WTC11 (cell line): Measurements from ENCODE around the gene LPP. TPM values are rescaled to one million over a fixed set of nuclear protein-coding genes. Genes with fewer than 3 reads are reported as not detected.

Source experiments
- ATAC-seq: fragments of 200-7000 bp; cut with Tn5 transposase; 2 replicates; pipeline ENCODE4 v1.10.0; 2021; ENCODE audit warnings: mild to moderate bottlenecking, moderate library complexity
- CTCF ChIA-PET: fragments of 300-600 bp; sonication (Branson Sonifier 250); formaldehyde crosslinking; loops from one replicate; lab custom pipeline; 2021; ENCODE audit warnings: antibody characterized with exemption; lab: Charles Lee
- POLR2A ChIA-PET: fragments of 350-600 bp; sonication (Branson Sonifier 250); formaldehyde crosslinking; loops from one replicate; lab custom pipeline; 2021; ENCODE audit warnings: antibody characterized with exemption; lab: Charles Lee
- DNase-seq: peaks from one replicate; pipeline ENCODE4 v3.0.0; 2021; ENCODE audit warnings: low spot score
- H3K27ac Mint-ChIP-seq: 2 replicates; pipeline ENCODE4 v1.8.0; 2021; ENCODE audit warnings: mixed read lengths
- H3K27me3 Mint-ChIP-seq: 2 replicates; pipeline ENCODE4 v1.8.0; 2021; ENCODE audit warnings: low read depth, mild to moderate bottlenecking, moderate library complexity, mixed read lengths
- H3K36me3 Mint-ChIP-seq: 2 replicates; pipeline ENCODE4 v1.8.0; 2021; ENCODE audit warnings: mixed read lengths
- H3K4me1 Mint-ChIP-seq: 2 replicates; pipeline ENCODE4 v1.8.0; 2022; ENCODE audit warnings: mixed read lengths
- H3K4me3 Mint-ChIP-seq: 2 replicates; pipeline ENCODE4 v1.8.0; 2021; ENCODE audit warnings: mild to moderate bottlenecking, moderate library complexity, mixed read lengths
- H3K9me3 Mint-ChIP-seq: 2 replicates; pipeline ENCODE4 v1.8.0; 2021; ENCODE audit warnings: mixed read lengths
- ATF1 ChIP-seq: sonication (generic); formaldehyde crosslinking; IDR thresholded peaks from 2 replicates; pipeline ENCODE4 v1.8.1; 2023; ENCODE audit warnings: mild to moderate bottlenecking, moderate library complexity, missing genetic modification reagents
- ATF2 ChIP-seq: sonication (generic); formaldehyde crosslinking; IDR thresholded peaks from 2 replicates; pipeline ENCODE4 v1.8.1; 2022; ENCODE audit warnings: low read depth, missing genetic modification reagents, borderline replicate concordance
- EMX1 ChIP-seq: fragments of 250-450 bp; sonication (Bioruptor Pico); IDR thresholded peaks from 2 replicates; pipeline ENCODE4 v1.8.0; 2021; ENCODE audit warnings: mild to moderate bottlenecking
- ESRRA ChIP-seq: sonication (generic); formaldehyde crosslinking; IDR thresholded peaks from 2 replicates; pipeline ENCODE4 v1.8.1; 2022; ENCODE audit warnings: mild to moderate bottlenecking, missing genetic modification reagents, borderline replicate concordance
- IRF2 ChIP-seq: sonication (generic); formaldehyde crosslinking; IDR thresholded peaks from 2 replicates; pipeline ENCODE4 v1.8.0; 2022; ENCODE audit warnings: low read depth, missing genetic modification reagents, borderline replicate concordance
- JAZF1 ChIP-seq: fragments of 250-450 bp; sonication (Bioruptor Pico); IDR thresholded peaks from 2 replicates; pipeline ENCODE4 v1.9.0; 2021; ENCODE audit warnings: moderate library complexity, mild to moderate bottlenecking, inconsistent platforms
- MYBL2 ChIP-seq: sonication (generic); formaldehyde crosslinking; IDR thresholded peaks from 2 replicates; pipeline ENCODE4 v1.8.1; 2023; ENCODE audit warnings: mild to moderate bottlenecking, moderate library complexity, missing genetic modification reagents
- NFE2L1 ChIP-seq: sonication (generic); formaldehyde crosslinking; IDR thresholded peaks from 2 replicates; pipeline ENCODE4 v1.8.1; 2023; ENCODE audit warnings: missing genetic modification reagents
- NR1H2 ChIP-seq: sonication (generic); formaldehyde crosslinking; IDR thresholded peaks from 2 replicates; pipeline ENCODE4 v1.9.0; 2021; ENCODE audit warnings: mild to moderate bottlenecking, moderate library complexity, missing genetic modification reagents
- NR2C2 ChIP-seq: sonication (generic); formaldehyde crosslinking; IDR thresholded peaks from 2 replicates; pipeline ENCODE4 v1.8.0; 2022; ENCODE audit warnings: mild to moderate bottlenecking, missing genetic modification reagents
- NR3C1 ChIP-seq: sonication (generic); formaldehyde crosslinking; conservative IDR thresholded peaks from 2 replicates; pipeline ENCODE4 v1.8.1; 2023; ENCODE audit warnings: low read depth, mild to moderate bottlenecking, missing genetic modification reagents
- PRRX2 ChIP-seq: fragments of 250-450 bp; sonication (Bioruptor Pico); IDR thresholded peaks from 2 replicates; pipeline ENCODE4 v1.8.0; 2021; ENCODE audit warnings: mild to moderate bottlenecking
- TCF7 ChIP-seq: sonication (generic); formaldehyde crosslinking; IDR thresholded peaks from 2 replicates; pipeline ENCODE4 v1.8.0; 2022; ENCODE audit warnings: mild to moderate bottlenecking, low read depth, missing genetic modification reagents, moderate library complexity
- TP53 ChIP-seq: sonication (generic); formaldehyde crosslinking; IDR thresholded peaks from 2 replicates; pipeline ENCODE4 v1.8.1; 2023; ENCODE audit warnings: mild to moderate bottlenecking, missing genetic modification reagents
- total RNA-seq: library from RNA; stranded (reverse); gene quantifications from 3 replicates; pipeline ENCODE4 v1.2.3, GENCODE V29; 2021
- TF ChIP-seq, protein P1 (sequence below): sonication (generic); formaldehyde crosslinking; IDR thresholded peaks from 2 replicates; pipeline ENCODE4 v1.8.1; 2023; ENCODE audit warnings: mild to moderate bottlenecking, missing genetic modification reagents
- TF ChIP-seq, protein P2 (sequence below): fragments of 250-450 bp; sonication (Bioruptor Pico); conservative IDR thresholded peaks from 2 replicates; pipeline ENCODE4 v1.9.0; 2021; ENCODE audit warnings: mild to moderate bottlenecking
- TF ChIP-seq, protein P3 (sequence below): sonication (generic); formaldehyde crosslinking; IDR thresholded peaks from 2 replicates; pipeline ENCODE4 v1.8.1; 2023; ENCODE audit warnings: mild to moderate bottlenecking, missing genetic modification reagents, borderline replicate concordance
- TF ChIP-seq, protein P4 (sequence below): fragments of 250-450 bp; sonication (Bioruptor Pico); IDR thresholded peaks from 2 replicates; pipeline ENCODE4 v1.8.0; 2021; ENCODE audit warnings: mild to moderate bottlenecking
- TF ChIP-seq, protein P5 (sequence below): sonication (generic); formaldehyde crosslinking; IDR thresholded peaks from 2 replicates; pipeline ENCODE4 v1.8.1; 2023; ENCODE audit warnings: mild to moderate bottlenecking, missing genetic modification reagents, moderate library complexity
- TF ChIP-seq, protein P6 (sequence below): sonication (generic); formaldehyde crosslinking; conservative IDR thresholded peaks from 2 replicates; pipeline ENCODE4 v1.8.1; 2022; ENCODE audit warnings: mild to moderate bottlenecking, missing genetic modification reagents

Gene LPP
- total RNA-seq, 1 experiment from 2014 or later: 49.6 TPM

- no peak overlapping the region for H3K27ac Mint-ChIP-seq
- CTCF ChIA-PET: no interaction called here
Measured at GRCh38 chr3:188148318-188148717, 5.6 kb upstream of the LPP start.

DNA sequence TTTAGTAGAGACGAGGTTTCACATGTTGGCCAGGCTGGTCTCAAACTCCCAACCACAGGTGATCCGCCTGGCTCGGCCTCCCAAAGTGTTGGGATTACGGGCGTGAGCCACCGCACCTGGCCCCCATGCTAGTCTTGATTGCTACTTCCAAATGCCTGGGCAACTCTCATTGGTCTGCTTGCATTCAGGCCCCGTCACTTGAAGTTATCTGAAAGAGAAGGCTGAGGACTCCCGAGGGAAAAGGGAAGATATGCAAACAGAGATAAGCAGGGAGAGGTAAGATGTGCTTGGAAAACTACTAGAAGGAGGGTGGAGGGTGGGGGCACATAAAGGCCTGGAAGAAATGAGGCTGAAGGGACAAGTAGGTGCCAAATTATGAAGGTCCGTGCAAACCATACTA lies 4.4 kb upstream of the LPP start:
- no peak for ATAC-seq
- no peaks in the 10 kb centered on the region for H3K9me3 Mint-ChIP-seq
- ChIA-PET CTCF (interaction anchor here (0.7 kb wide), 1 partner anchor 7 kb away, joined by 5 read pairs; no protein-coding TSS in a partner anchor), POLR2A (no interaction called here)
- no peak overlapping the region for H3K27ac Mint-ChIP-seq
- H3K27me3 Mint-ChIP-seq: peaks cover 5% of the 10 kb centered on the region
- no peak for DNase-seq
- no peak overlapping the region for H3K4me3 Mint-ChIP-seq
- peaks cover 28% of the 10 kb centered on the region for H3K4me1 Mint-ChIP-seq
- no peaks in the 10 kb centered on the region for H3K36me3 Mint-ChIP-seq
- TF ChIP-seq JAZF1 (no peak), TP53 (CRISPR knock-in tag) (no peak), NR3C1 (no peak), PRRX2 (CRISPR knock-in tag) (no peak), NR2C2 (CRISPR knock-in tag) (no peak), ATF2 (CRISPR knock-in tag) (no peak), MYBL2 (CRISPR knock-in tag) (no peak), IRF2 (CRISPR knock-in tag) (no peak), ATF1 (CRISPR knock-in tag) (no peak), NR1H2 (CRISPR knock-in tag) (no peak), NFE2L1 (CRISPR knock-in tag) (no peak), EMX1 (CRISPR knock-in tag) (no peak), ESRRA (CRISPR knock-in tag) (no peak)
- TF ChIP-seq, protein P1, sequence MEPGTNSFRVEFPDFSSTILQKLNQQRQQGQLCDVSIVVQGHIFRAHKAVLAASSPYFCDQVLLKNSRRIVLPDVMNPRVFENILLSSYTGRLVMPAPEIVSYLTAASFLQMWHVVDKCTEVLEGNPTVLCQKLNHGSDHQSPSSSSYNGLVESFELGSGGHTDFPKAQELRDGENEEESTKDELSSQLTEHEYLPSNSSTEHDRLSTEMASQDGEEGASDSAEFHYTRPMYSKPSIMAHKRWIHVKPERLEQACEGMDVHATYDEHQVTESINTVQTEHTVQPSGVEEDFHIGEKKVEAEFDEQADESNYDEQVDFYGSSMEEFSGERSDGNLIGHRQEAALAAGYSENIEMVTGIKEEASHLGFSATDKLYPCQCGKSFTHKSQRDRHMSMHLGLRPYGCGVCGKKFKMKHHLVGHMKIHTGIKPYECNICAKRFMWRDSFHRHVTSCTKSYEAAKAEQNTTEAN (CRISPR knock-in tag): no peak
- TF ChIP-seq, protein P2, sequence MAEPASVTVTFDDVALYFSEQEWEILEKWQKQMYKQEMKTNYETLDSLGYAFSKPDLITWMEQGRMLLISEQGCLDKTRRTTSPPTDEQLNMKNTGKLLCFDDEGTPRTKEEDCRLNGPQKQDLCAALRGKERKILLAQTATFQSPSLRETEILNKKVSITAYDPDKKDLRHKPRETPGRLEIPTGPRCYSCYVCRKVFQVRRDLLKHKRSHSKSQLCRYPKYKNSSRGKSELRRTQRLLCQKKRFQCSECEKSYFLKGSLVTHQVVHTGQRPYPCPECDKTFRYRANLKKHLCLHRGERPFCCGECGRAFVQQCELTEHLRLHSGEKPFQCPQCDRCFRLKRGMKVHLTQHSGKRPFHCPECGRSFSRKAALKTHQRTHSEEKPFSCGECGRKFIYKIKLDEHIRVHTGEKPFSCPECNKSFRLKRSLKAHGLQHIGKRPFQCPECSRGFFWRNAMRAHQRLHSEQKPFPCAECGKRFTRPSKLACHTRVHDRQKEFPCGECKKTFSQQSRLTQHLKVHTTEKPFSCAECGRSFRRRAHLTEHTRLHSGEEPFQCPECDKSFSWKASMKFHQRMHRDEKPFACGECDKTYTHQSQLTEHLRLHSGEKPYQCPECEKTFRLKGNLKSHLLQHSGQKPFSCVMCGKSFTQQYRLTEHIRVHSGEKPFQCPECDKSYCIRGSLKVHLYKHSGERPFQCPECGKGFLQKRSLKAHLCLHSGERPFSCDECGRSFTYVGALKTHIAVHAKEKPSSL (CRISPR knock-in tag): no peak
- TF ChIP-seq, protein P3, sequence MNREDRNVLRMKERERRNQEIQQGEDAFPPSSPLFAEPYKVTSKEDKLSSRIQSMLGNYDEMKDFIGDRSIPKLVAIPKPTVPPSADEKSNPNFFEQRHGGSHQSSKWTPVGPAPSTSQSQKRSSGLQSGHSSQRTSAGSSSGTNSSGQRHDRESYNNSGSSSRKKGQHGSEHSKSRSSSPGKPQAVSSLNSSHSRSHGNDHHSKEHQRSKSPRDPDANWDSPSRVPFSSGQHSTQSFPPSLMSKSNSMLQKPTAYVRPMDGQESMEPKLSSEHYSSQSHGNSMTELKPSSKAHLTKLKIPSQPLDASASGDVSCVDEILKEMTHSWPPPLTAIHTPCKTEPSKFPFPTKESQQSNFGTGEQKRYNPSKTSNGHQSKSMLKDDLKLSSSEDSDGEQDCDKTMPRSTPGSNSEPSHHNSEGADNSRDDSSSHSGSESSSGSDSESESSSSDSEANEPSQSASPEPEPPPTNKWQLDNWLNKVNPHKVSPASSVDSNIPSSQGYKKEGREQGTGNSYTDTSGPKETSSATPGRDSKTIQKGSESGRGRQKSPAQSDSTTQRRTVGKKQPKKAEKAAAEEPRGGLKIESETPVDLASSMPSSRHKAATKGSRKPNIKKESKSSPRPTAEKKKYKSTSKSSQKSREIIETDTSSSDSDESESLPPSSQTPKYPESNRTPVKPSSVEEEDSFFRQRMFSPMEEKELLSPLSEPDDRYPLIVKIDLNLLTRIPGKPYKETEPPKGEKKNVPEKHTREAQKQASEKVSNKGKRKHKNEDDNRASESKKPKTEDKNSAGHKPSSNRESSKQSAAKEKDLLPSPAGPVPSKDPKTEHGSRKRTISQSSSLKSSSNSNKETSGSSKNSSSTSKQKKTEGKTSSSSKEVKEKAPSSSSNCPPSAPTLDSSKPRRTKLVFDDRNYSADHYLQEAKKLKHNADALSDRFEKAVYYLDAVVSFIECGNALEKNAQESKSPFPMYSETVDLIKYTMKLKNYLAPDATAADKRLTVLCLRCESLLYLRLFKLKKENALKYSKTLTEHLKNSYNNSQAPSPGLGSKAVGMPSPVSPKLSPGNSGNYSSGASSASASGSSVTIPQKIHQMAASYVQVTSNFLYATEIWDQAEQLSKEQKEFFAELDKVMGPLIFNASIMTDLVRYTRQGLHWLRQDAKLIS (CRISPR knock-in tag): no peak

More at GRCh38 chr3:188148318-188148717, 5.6 kb upstream of the LPP start:
- TF ChIP-seq TCF7 (CRISPR knock-in tag): no peak
- TF ChIP-seq, protein P4, sequence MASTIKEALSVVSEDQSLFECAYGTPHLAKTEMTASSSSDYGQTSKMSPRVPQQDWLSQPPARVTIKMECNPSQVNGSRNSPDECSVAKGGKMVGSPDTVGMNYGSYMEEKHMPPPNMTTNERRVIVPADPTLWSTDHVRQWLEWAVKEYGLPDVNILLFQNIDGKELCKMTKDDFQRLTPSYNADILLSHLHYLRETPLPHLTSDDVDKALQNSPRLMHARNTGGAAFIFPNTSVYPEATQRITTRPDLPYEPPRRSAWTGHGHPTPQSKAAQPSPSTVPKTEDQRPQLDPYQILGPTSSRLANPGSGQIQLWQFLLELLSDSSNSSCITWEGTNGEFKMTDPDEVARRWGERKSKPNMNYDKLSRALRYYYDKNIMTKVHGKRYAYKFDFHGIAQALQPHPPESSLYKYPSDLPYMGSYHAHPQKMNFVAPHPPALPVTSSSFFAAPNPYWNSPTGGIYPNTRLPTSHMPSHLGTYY (CRISPR knock-in tag): no peak
- TF ChIP-seq, protein P5, sequence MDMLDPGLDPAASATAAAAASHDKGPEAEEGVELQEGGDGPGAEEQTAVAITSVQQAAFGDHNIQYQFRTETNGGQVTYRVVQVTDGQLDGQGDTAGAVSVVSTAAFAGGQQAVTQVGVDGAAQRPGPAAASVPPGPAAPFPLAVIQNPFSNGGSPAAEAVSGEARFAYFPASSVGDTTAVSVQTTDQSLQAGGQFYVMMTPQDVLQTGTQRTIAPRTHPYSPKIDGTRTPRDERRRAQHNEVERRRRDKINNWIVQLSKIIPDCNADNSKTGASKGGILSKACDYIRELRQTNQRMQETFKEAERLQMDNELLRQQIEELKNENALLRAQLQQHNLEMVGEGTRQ: no peak
- TF ChIP-seq, protein P6, sequence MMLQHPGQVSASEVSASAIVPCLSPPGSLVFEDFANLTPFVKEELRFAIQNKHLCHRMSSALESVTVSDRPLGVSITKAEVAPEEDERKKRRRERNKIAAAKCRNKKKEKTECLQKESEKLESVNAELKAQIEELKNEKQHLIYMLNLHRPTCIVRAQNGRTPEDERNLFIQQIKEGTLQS: no peak
- Mint-ChIP-seq H3K4me1 (peaks cover 24% of the 10 kb centered on the region), H3K4me3 (no peak overlapping the region), H3K9me3 (no peaks in the 10 kb centered on the region), H3K27me3 (peaks cover 5% of the 10 kb centered on the region), H3K36me3 (no peaks in the 10 kb centered on the region)
- ATAC-seq: no peak
- no peak for DNase-seq
- POLR2A ChIA-PET: no interaction called here
